ENCODE measurements around the gene MT3. TPM values are rescaled to one million over a fixed set of nuclear protein-coding genes. Genes with fewer than 3 reads are reported as not detected.

The MT3 gene
- not detected for total RNA-seq

GRCh38 chr16:56589141-56590039, at the start of gene MT3:
MT3 (plus strand) TSS chr16:56589528; CDS start chr16:56589591, 63 bp downstream.
- Histone ChIP-seq H3K27me3 (peaks cover 0 to 10% of the 10 kb centered on the region in 2 donors), H3K4me3 (peak within 1 kb of the TSS in 3 of 4 donors; percentile 30 to 54 (median 52)), H3K36me3 (no peaks in the 10 kb centered on the region), H3K27ac (no peak within 1 kb of the TSS), H3K9me3 (no peaks in the 10 kb centered on the region), H3K4me1 (peaks cover 0 to 12% (median 2%) of the 10 kb centered on the region in 4 donors)
- DNase-seq = peak in 2 of 3 donors; percentile 44 to 61
- TF ChIP-seq CTCF (IDR thresholded peaks at IDR 0.05) (peak in 1 of 6 experiments; percentile 8), POLR2A (IDR thresholded peaks at IDR 0.05) (no peak)

- H3K36me3 ChIP-seq = no peaks in the 10 kb centered on the region
- no peaks in the 10 kb centered on the region for H3K9me3 ChIP-seq
- no peak overlapping the region for H3K27ac ChIP-seq
- H3K4me1 ChIP-seq = no peaks in the 10 kb centered on the region
- H3K4me3 ChIP-seq = no peak overlapping the region
- H3K27me3 ChIP-seq = no peaks in the 10 kb centered on the region
- no peak for DNase-seq
- no peak for TF ChIP-seq POLR2A (IDR thresholded peaks at IDR 0.05)
- no peak for TF ChIP-seq CTCF (IDR thresholded peaks at IDR 0.05)
Measured at GRCh38 chr16:56539656-56540055, 49.7 kb upstream of the MT3 start.

GRCh38 chr16:56542039-56542438, 47.3 kb upstream of the MT3 start:
- Histone ChIP-seq H3K36me3 (no peaks in the 10 kb centered on the region), H3K27ac (no peak overlapping the region), H3K27me3 (no peaks in the 10 kb centered on the region), H3K4me3 (no peak overlapping the region), H3K4me1 (no peaks in the 10 kb centered on the region), H3K9me3 (no peaks in the 10 kb centered on the region)
- TF ChIP-seq CTCF (IDR thresholded peaks at IDR 0.05) = no peak
- no peak for TF ChIP-seq POLR2A (IDR thresholded peaks at IDR 0.05)
- no peak for DNase-seq

GRCh38 chr16:56547120-56547948, 42.0 kb upstream of the MT3 start:
- Histone ChIP-seq H3K27me3 (no peaks in the 10 kb centered on the region), H3K27ac (no peak overlapping the region)

More at GRCh38 chr16:56547120-56547948, 42.0 kb upstream of the MT3 start:
- H3K4me3 ChIP-seq = no peak overlapping the region
- no peaks in the 10 kb centered on the region for H3K36me3 ChIP-seq
- no peaks in the 10 kb centered on the region for H3K9me3 ChIP-seq
- no peak for TF ChIP-seq CTCF (IDR thresholded peaks at IDR 0.05)
- no peak for TF ChIP-seq POLR2A (IDR thresholded peaks at IDR 0.05)
- no peaks in the 10 kb centered on the region for H3K4me1 ChIP-seq
- no peak for DNase-seq

Measured in Peyer's patch (tissue), 4 donors.